Measurements from ENCODE around the gene WASF2. TPM values are rescaled to one million over a fixed set of nuclear protein-coding genes. Genes with fewer than 3 reads are reported as not detected.
"Not testable (repeated sequence)": the region's sequence is repeated elsewhere in the genome, so short reads cannot be mapped to it uniquely, and the experiment has no call there.

Gene WASF2
- total RNA-seq, 5 donors from 2014 or later (not counting 1 experiment from before 2014, with no cell fraction given): 145 to 161 (median 156) TPM

DNA sequence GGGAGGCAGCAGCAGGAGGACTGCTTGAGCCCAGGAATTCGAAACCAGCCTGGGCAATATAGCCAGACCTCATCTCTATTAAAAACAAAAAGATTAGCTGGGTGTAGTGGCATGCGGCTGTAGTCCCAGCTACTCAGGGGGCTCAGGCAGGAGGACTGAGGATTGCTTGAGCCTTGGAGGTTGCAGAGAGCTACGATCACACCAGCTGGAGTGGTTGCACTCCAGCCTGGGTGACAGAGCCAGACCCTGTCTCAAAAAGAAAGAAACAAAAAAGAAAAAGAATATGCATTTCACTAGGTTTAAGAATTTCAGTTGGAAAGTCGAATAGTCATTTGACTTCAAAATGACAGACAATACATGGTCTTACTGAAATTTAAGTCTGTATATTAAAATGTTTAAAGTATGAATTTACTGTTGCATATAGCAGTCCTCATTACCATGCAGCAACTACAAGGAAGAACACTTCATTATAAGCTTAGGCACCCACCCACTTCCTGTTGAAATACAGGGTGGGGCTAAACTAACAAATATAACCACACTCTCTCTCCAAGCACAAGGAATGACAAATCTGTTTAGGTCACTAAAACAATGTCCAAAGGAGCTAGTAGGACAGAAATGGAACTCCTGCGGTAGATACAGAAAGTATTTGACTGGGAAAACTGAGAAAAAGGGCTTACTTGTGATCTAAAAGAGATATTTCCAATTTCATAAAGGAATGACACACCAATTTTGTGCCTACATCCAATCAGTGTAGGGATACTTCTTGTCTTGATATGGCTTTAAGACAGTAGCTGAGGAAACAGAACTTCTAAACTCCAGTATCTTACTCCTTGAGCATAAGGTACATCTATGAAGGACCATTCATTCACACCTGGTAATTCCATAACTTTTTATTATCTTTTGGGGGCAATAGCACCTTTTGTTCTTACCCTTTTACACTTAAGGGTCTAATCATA lies 53.5 kb downstream of the WASF2 start:
- peak; percentile 86 to 95 (median 94) for ATAC-seq (replicated peaks in 1 of 4)

DNA sequence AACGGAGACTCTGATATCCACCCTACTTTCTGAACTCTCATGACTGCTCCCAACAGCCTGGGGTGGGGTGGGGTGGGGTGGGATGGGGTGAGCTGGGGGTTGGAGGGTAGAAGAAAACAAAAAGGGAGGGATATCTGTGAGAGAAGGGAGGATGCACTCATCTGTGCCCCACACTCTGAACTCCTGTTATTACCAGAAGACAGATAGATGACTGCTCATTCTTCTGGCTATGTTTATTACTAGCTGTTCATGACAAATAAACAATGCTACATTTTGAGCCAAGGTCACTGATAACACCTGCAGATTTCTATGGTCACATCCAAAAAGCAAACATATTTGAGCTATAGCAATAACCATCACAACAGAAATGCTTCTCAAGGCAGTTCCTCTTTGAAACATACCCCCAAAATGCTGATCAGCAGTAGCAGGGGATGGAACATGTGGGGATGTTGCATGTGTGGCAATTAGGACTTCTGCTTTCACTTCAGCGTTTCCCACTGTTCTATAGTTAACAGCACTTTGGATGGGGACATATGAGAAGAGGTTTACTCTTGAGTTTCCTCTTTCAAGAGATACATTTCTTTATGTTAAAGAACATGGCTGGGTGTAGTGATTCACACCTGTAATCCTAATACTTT lies 54.3 kb downstream of the WASF2 start:
- POLR2A ChIA-PET: no interaction called here
- Histone ChIP-seq H3K4me3 (ENCODE audit: control insufficient read depth in 1 of 2, extremely low read depth in 1 of 2, low read length in 1 of 2) (peak overlapping the region in 1 of 2 donors; percentile 20), H3K27me3 (replicated peaks in 1 of 2; ENCODE audit: control insufficient read depth in 2 of 2, extremely low read depth in 1 of 2, insufficient read depth in 2 of 2, low read length in 1 of 2) (no peaks in the 10 kb centered on the region), H3K27ac (ENCODE audit: low read length) (peak overlapping the region; percentile 61), H3K36me3 (ENCODE audit: control insufficient read depth in 2 of 2, extremely low read depth in 1 of 2, insufficient read depth in 1 of 2, low read length in 1 of 2) (no peaks in the 10 kb centered on the region), H3K9me3 (no peaks in the 10 kb centered on the region), H3K4me1 (ENCODE audit: control insufficient read depth in 1 of 2, extremely low read depth in 1 of 2, insufficient read depth in 2 of 2, low read length in 2 of 2) (peaks cover 62 to 63% of the 10 kb centered on the region in 2 experiments)
- H3K27ac Mint-ChIP-seq: peak overlapping the region; percentile 85 to 92
- H3K4me1 Mint-ChIP-seq: peaks cover 79 to 90% (median 87%) of the 10 kb centered on the region in 3 donors
- peak in 1 of 35 experiments; percentile 23 for DNase-seq
- H3K4me3 Mint-ChIP-seq: peak overlapping the region; percentile 53 to 78 (median 54)
- ATAC-seq (replicated peaks in 1 of 4): peak in 1 of 4 experiments; percentile 19
- CTCF ChIA-PET: interaction anchor here (0.6 to 2.3 kb wide), 8 partner anchors 10 to 234 kb away, joined by 3 to 7 read pairs (median 3); partner anchors contain the start of gene WASF2 (in 1 of the 2)
- peaks cover 15% of the 10 kb centered on the region for H3K36me3 Mint-ChIP-seq
- H3K27me3 Mint-ChIP-seq: no peaks in the 10 kb centered on the region
- WGBS (ENCODE audit: insufficient coverage): no CpG with 5 or more reads among the region's 2 CpGs
- H3K9me3 Mint-ChIP-seq: no peaks in the 10 kb centered on the region

More for the DNA sequence above, 53.5 kb downstream of the WASF2 start:
- Mint-ChIP-seq H3K27ac (peak overlapping the region; percentile 85 to 92), H3K36me3 (peaks cover 15% of the 10 kb centered on the region), H3K4me3 (peak overlapping the region; percentile 53 to 78 (median 54)), H3K4me1 (peaks cover 71 to 82% (median 79%) of the 10 kb centered on the region in 3 donors), H3K9me3 (no peaks in the 10 kb centered on the region), H3K27me3 (no peaks in the 10 kb centered on the region)
- peak overlapping the region; percentile 61 for H3K27ac ChIP-seq (ENCODE audit: low read length)
- no peaks in the 10 kb centered on the region for H3K27me3 ChIP-seq (replicated peaks in 1 of 2; ENCODE audit: control insufficient read depth in 2 of 2, extremely low read depth in 1 of 2, insufficient read depth in 2 of 2, low read length in 1 of 2)
- POLR2A ChIA-PET: interaction anchor here in 1 of 2 donors (0.7 kb wide), 1 partner anchor 58 kb away, joined by 4 read pairs; no protein-coding TSS in a partner anchor
- no peaks in the 10 kb centered on the region for H3K36me3 ChIP-seq (ENCODE audit: control insufficient read depth in 2 of 2, extremely low read depth in 1 of 2, insufficient read depth in 1 of 2, low read length in 1 of 2)
- DNase-seq: peak in 8 of 35 experiments; percentile 8 to 59 (median 17)
- CTCF ChIA-PET: interaction anchor here (0.5 to 2.3 kb wide), 13 partner anchors 9 to 1167 kb away, joined by 3 to 7 read pairs (median 3); partner anchors contain the start of gene WASF2 (in 1 of the 2)
- peak overlapping the region in 1 of 2 donors; percentile 20 for H3K4me3 ChIP-seq (ENCODE audit: control insufficient read depth in 1 of 2, extremely low read depth in 1 of 2, low read length in 1 of 2)
- WGBS (ENCODE audit: insufficient coverage): 50% methylated on average over 1 of the region's 5 CpGs
- peaks cover 55 to 58% of the 10 kb centered on the region in 2 experiments for H3K4me1 ChIP-seq (ENCODE audit: control insufficient read depth in 1 of 2, extremely low read depth in 1 of 2, insufficient read depth in 2 of 2, low read length in 2 of 2)
- no peaks in the 10 kb centered on the region for H3K9me3 ChIP-seq

DNA sequence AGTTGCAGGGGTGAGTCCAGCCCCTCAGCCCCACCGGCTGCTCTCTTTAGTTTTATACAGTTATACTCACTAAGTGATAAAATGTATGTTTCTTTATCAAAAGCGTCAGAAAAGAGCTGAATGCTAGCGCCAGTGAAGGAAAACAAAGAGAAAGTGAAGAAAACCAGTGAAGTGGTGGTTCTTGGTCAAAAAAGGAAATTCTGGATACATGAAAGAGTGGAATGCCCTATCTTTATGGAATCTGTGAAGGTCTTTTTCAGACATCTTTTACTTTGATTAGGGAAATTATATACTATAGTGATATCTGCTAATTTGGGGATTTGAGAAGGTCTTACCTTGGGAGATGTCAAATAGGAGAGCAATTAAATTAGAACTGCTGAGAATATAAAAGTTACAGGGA lies 56.3 kb downstream of the WASF2 start:
- Histone ChIP-seq H3K9me3 (no peaks in the 10 kb centered on the region), H3K4me1 (ENCODE audit: control insufficient read depth in 1 of 2, extremely low read depth in 1 of 2, insufficient read depth in 2 of 2, low read length in 2 of 2) (peaks cover 69 to 75% of the 10 kb centered on the region in 2 experiments), H3K4me3 (ENCODE audit: control insufficient read depth in 1 of 2, extremely low read depth in 1 of 2, low read length in 1 of 2) (no peak overlapping the region), H3K36me3 (ENCODE audit: control insufficient read depth in 2 of 2, extremely low read depth in 1 of 2, insufficient read depth in 1 of 2, low read length in 1 of 2) (peaks cover under 1% of the 10 kb centered on the region in 2 donors), H3K27ac (ENCODE audit: low read length) (no peak overlapping the region), H3K27me3 (replicated peaks in 1 of 2; ENCODE audit: control insufficient read depth in 2 of 2, extremely low read depth in 1 of 2, insufficient read depth in 2 of 2, low read length in 1 of 2) (no peaks in the 10 kb centered on the region)
- H3K27me3 Mint-ChIP-seq: no peaks in the 10 kb centered on the region
- H3K4me3 Mint-ChIP-seq: peak overlapping the region in 1 of 3 donors; percentile 59
- ChIA-PET POLR2A (interaction anchor here in 1 of 2 donors (0.6 kb wide), 1 partner anchor 10 kb away, joined by 3 read pairs; no protein-coding TSS in a partner anchor), CTCF (interaction anchor here (0.6 to 0.7 kb wide), 2 partner anchors 612 to 711 kb away, joined by 3 to 4 read pairs; no protein-coding TSS in a partner anchor)
- DNase-seq: no peak
- ATAC-seq (replicated peaks in 1 of 4): no peak
- WGBS (ENCODE audit: insufficient coverage): no CpG with 5 or more reads among the region's 3 CpGs
- H3K36me3 Mint-ChIP-seq: peaks cover 3% of the 10 kb centered on the region
- H3K9me3 Mint-ChIP-seq: no peaks in the 10 kb centered on the region
- H3K4me1 Mint-ChIP-seq: peaks cover 84 to 91% (median 88%) of the 10 kb centered on the region in 3 donors
- peak overlapping the region; percentile 75 for H3K27ac Mint-ChIP-seq

DNA sequence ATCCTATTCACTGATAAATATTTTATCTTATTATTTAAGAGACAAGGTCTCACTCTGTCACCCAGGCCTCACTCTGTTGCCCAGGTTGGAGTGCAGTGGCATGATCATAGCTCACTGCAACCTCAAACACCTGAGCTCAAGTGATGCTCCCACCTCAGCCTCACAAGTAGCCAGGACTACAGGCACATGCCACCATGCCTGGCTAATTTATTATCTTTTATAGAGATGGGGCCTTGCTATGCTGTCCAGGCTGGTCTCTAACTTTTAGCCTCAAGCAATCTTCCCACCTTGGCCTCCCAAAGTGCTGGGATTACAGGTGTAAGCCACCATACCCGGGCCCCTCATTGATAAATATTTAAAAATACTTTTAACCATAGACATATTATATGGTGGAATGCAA lies 57.2 kb downstream of the WASF2 start:
- ChIA-PET POLR2A (interaction anchor here in 1 of 2 donors (0.6 kb wide), 1 partner anchor 35 kb away, joined by 9 read pairs; no protein-coding TSS in a partner anchor), CTCF (interaction anchor here in 1 of 2 donors (0.6 to 0.8 kb wide), 3 partner anchors 10 to 403 kb away, joined by 3 to 6 read pairs (median 3); no protein-coding TSS in a partner anchor)
- peaks cover 7 to 10% of the 10 kb centered on the region in 2 donors for H3K36me3 ChIP-seq (ENCODE audit: control insufficient read depth in 2 of 2, extremely low read depth in 1 of 2, insufficient read depth in 1 of 2, low read length in 1 of 2)
- not testable (repeated sequence) for H3K4me3 Mint-ChIP-seq; H3K27me3 ChIP-seq (replicated peaks in 1 of 2; ENCODE audit: control insufficient read depth in 2 of 2, extremely low read depth in 1 of 2, insufficient read depth in 2 of 2, low read length in 1 of 2); H3K4me3 ChIP-seq (ENCODE audit: control insufficient read depth in 1 of 2, extremely low read depth in 1 of 2, low read length in 1 of 2); H3K27me3 Mint-ChIP-seq; DNase-seq; H3K36me3 Mint-ChIP-seq; H3K9me3 ChIP-seq; ATAC-seq (replicated peaks in 1 of 4); H3K9me3 Mint-ChIP-seq
- peaks cover 84 to 91% (median 88%) of the 10 kb centered on the region in 3 donors for H3K4me1 Mint-ChIP-seq
- WGBS (ENCODE audit: insufficient coverage): no CpG with 5 or more reads among the region's 1 CpG
- H3K27ac Mint-ChIP-seq: peak overlapping the region in 1 of 2 donors; percentile 75
- H3K4me1 ChIP-seq (ENCODE audit: control insufficient read depth in 1 of 2, extremely low read depth in 1 of 2, insufficient read depth in 2 of 2, low read length in 2 of 2): peaks cover 69 to 76% of the 10 kb centered on the region in 2 experiments
- H3K27ac ChIP-seq (ENCODE audit: low read length): peak overlapping the region; percentile 10

DNA sequence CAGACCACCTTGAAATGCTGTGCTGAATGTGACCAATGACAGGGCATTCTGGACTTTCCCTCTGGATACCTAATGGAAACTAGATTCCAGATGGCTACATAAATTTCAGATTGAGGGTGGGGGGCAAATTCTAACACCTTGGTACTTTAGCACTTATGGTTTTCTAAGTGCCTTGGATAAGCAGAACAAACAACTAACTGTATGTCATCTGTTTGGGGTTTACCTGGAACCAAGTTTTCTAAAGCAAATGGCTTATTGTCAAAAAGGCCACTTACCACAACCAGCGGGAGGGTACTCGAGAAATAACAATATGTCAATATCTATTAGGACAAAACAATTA lies 58.4 kb downstream of the WASF2 start:
- no peaks in the 10 kb centered on the region for H3K27me3 Mint-ChIP-seq
- H3K27ac ChIP-seq (ENCODE audit: low read length): peak overlapping the region; percentile 45
- H3K9me3 Mint-ChIP-seq: no peaks in the 10 kb centered on the region
- DNase-seq (no peak), ATAC-seq (replicated peaks in 1 of 4) (no peak)
- no peaks in the 10 kb centered on the region for H3K27me3 ChIP-seq (replicated peaks in 1 of 2; ENCODE audit: control insufficient read depth in 2 of 2, extremely low read depth in 1 of 2, insufficient read depth in 2 of 2, low read length in 1 of 2)
- H3K36me3 ChIP-seq (ENCODE audit: control insufficient read depth in 2 of 2, extremely low read depth in 1 of 2, insufficient read depth in 1 of 2, low read length in 1 of 2): peaks cover 7 to 21% of the 10 kb centered on the region in 2 donors
- WGBS (ENCODE audit: insufficient coverage): no CpG with 5 or more reads among the region's 2 CpGs
- H3K4me3 ChIP-seq (ENCODE audit: control insufficient read depth in 1 of 2, extremely low read depth in 1 of 2, low read length in 1 of 2): no peak overlapping the region
- ChIA-PET POLR2A (interaction anchor here (0.5 kb wide), 2 partner anchors 10 to 36 kb away, joined by 3 to 7 read pairs; no protein-coding TSS in a partner anchor), CTCF (interaction anchor here in 1 of 2 donors (0.7 to 1.7 kb wide), 2 partner anchors 15 to 269 kb away, joined by 3 to 6 read pairs; no protein-coding TSS in a partner anchor)
- peaks cover 18% of the 10 kb centered on the region for H3K36me3 Mint-ChIP-seq
- H3K4me3 Mint-ChIP-seq: peak overlapping the region in 2 of 3 donors; percentile 31 to 74
- peaks cover 85 to 90% (median 88%) of the 10 kb centered on the region in 3 donors for H3K4me1 Mint-ChIP-seq
- no peaks in the 10 kb centered on the region for H3K9me3 ChIP-seq
- H3K27ac Mint-ChIP-seq: peak overlapping the region; percentile 88 to 91
- peaks cover 64 to 83% of the 10 kb centered on the region in 2 experiments for H3K4me1 ChIP-seq (ENCODE audit: control insufficient read depth in 1 of 2, extremely low read depth in 1 of 2, insufficient read depth in 2 of 2, low read length in 2 of 2)
